Left ventricle myocardium inferior (tissue), 1 donor: ENCODE results near the gene MRPL41. TPM values are rescaled to one million over a fixed set of nuclear protein-coding genes. Genes with fewer than 3 reads are reported as not detected.
"Not testable (repeated sequence)": the region's sequence is repeated elsewhere in the genome, so short reads cannot be mapped to it uniquely, and the experiment has no call there.

Experiments
- DNase-seq: peaks from one replicate; pipeline ENCODE4 v3.0.0-alpha.2; 2020
- H3K27ac ChIP-seq: fragments of 200-600 bp; replicated peaks from 2 replicates; pipeline ENCODE4 v1.8.0; 2021
- H3K27me3 ChIP-seq: fragments of 200-600 bp; 2 replicates; pipeline ENCODE4 v1.8.0; 2021; ENCODE audit warnings: low read depth
- H3K36me3 ChIP-seq: fragments of 200-600 bp; 2 replicates; pipeline ENCODE4 v1.8.0; 2021
- H3K4me1 ChIP-seq: fragments of 200-600 bp; 2 replicates; pipeline ENCODE4 v1.8.0; 2021
- H3K4me3 ChIP-seq: fragments of 200-600 bp; 2 replicates; pipeline ENCODE4 v1.8.0; 2021; ENCODE audit warnings: mild to moderate bottlenecking, moderate library complexity
- H3K9me3 ChIP-seq: fragments of 200-600 bp; replicated peaks from 2 replicates; pipeline ENCODE4 v1.8.0; 2021
- CTCF ChIP-seq: fragments of 200-600 bp; IDR thresholded peaks from 2 replicates; pipeline ENCODE4 v1.8.0; 2021; ENCODE audit warnings: antibody characterized with exemption, mild to moderate bottlenecking, borderline replicate concordance
- intact Hi-C: fragments of 100-400 bp; cut with micrococcal nuclease; formaldehyde crosslinking; loops from one replicate; pipeline ENCODE4 v1.11.0; 2022
- total RNA-seq: library from RNA; stranded (reverse); fragmentation: NEBNext Ultra II Directional; extraction: Animal tissue kit (Norgen Biotek cat#: 25700); gene quantifications from one replicate; pipeline ENCODE4 v1.2.1, GENCODE V29; 2021
- donor health status: DM: no; HTN: yes; CAD: no; lungs with severe emphysema.

Gene MRPL41
- total RNA-seq, 1 donor from 2014 or later = 233 TPM

- TF ChIP-seq CTCF = no peak
- no peaks in the 10 kb centered on the region for H3K27me3 ChIP-seq
- no peaks in the 10 kb centered on the region for H3K9me3 ChIP-seq
- peaks cover 7% of the 10 kb centered on the region for H3K36me3 ChIP-seq
- H3K27ac ChIP-seq = no peak overlapping the region
- intact Hi-C loops = no loop called here
- H3K4me3 ChIP-seq = no peak overlapping the region
- peaks cover 19% of the 10 kb centered on the region for H3K4me1 ChIP-seq
- no peak for DNase-seq
Observed at GRCh38 chr9:137592767-137593166, 41.1 kb downstream of the MRPL41 start.

GRCh38 chr9:137593176-137593575 is 41.5 kb downstream of the MRPL41 start:
- Histone ChIP-seq H3K36me3 (peaks cover 3% of the 10 kb centered on the region), H3K27me3 (no peaks in the 10 kb centered on the region), H3K27ac (no peak overlapping the region), H3K4me1 (peaks cover 19% of the 10 kb centered on the region), H3K9me3 (no peaks in the 10 kb centered on the region), H3K4me3 (no peak overlapping the region)
- TF ChIP-seq CTCF = no peak
- no peak for DNase-seq
- intact Hi-C loops = no loop called here

GRCh38 chr9:137596577-137596976 is 44.9 kb downstream of the MRPL41 start:
- H3K4me1 ChIP-seq, H3K27ac ChIP-seq, intact Hi-C loops, DNase-seq, H3K36me3 ChIP-seq, H3K27me3 ChIP-seq, H3K4me3 ChIP-seq, H3K9me3 ChIP-seq: not testable (repeated sequence)

- DNase-seq = no peak
- Histone ChIP-seq H3K36me3 (no peaks in the 10 kb centered on the region), H3K4me1 (peaks cover 1% of the 10 kb centered on the region), H3K9me3 (no peaks in the 10 kb centered on the region), H3K27ac (no peak overlapping the region), H3K4me3 (no peak overlapping the region), H3K27me3 (no peaks in the 10 kb centered on the region)
- no peak for TF ChIP-seq CTCF
- intact Hi-C loops = no loop called here
Observed at GRCh38 chr9:137598943-137599342, 47.3 kb downstream of the MRPL41 start.

Other genes with a start within 250 kb of the MRPL41 start
- 5.1 TPM for gene NRARP, start 249.6 kb upstream of the MRPL41 start, total RNA-seq
- gene EXD3, start 128.7 kb upstream of the MRPL41 start, total RNA-seq = 9.2 TPM
- gene NOXA1, start 128.5 kb upstream of the MRPL41 start, total RNA-seq = 2.0 TPM
- gene ENTPD8, start 110.5 kb upstream of the MRPL41 start, total RNA-seq = not detected
- 9.8 TPM for gene NSMF, start 92.5 kb upstream of the MRPL41 start, total RNA-seq
- 9.0 TPM for gene PNPLA7, start 1.5 kb upstream of the MRPL41 start, total RNA-seq
- 18.0 TPM for gene DPH7, start 27.0 kb downstream of the MRPL41 start, total RNA-seq
- 11.6 TPM for gene ZMYND19, start 38.6 kb downstream of the MRPL41 start, total RNA-seq
- gene ARRDC1, start 53.8 kb downstream of the MRPL41 start, total RNA-seq = 16.2 TPM
- gene EHMT1, start 67.1 kb downstream of the MRPL41 start, total RNA-seq = 31.3 TPM